Erythroblast (primary cell): ENCODE measurements around the gene ANP32B.

Experiments used
- DNase-seq, 2 experiments: peaks; one replicate each; lab custom pipeline; 2025; lab: John Stamatoyannopoulos, UW
- GATA1 ChIP-seq: IDR thresholded peaks from 2 replicates; pipeline ENCODE4 v1.6.1; 2011; ENCODE audit warnings: low read depth, mild to moderate bottlenecking, control low read depth, low read length, moderate library complexity
- POLR2A ChIP-seq: IDR thresholded peaks from 2 replicates; pipeline ENCODE4 v1.6.1; 2011; ENCODE audit warnings: mild to moderate bottlenecking, low read length

ANP32B gene

GRCh38 chr9:97978371-97979130 lies 4.6 kb upstream of the ANP32B start:
- TF ChIP-seq GATA1 (no peak), POLR2A (no peak)
- DNase-seq, result no peak

DNA sequence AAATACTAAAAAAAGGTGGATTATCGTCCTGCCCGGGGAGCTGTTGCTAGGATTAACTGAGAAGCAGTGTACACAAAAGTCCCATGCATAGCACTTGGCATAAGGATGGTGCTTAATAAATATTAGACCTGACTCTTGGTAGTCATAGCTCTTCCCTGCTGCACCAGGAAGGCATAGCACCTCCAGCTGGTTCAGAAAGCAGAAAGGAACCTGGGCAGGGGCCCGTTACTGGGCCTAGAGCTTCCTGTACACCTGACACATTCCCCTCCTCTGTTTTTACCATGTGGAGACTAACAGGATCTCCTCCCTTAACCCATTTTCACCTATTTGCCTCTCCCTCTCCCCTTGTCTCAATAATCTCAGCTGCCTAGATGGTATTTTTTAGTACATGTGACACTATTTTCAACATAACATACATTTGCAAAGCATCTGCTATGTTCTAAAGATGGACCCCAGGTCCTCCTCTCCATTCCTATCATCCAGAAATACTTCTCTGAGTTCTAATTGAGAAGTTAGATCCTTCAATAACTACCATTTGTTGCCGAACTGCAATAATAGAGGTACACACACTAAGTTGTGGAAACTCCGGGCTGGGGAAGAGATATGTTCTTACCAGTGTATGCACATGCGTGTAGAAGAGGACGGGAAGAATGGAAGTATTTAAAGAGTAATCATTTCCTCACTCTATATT lies 3.2 kb upstream of the ANP32B start:
- no peak for DNase-seq
- TF ChIP-seq GATA1 (no peak), POLR2A (no peak)

GRCh38 chr9:97980479-97980803 lies 2.7 kb upstream of the ANP32B start:
- TF ChIP-seq POLR2A (no peak), GATA1 (no peak)
- peak; percentile 85 to 93 for DNase-seq

DNA sequence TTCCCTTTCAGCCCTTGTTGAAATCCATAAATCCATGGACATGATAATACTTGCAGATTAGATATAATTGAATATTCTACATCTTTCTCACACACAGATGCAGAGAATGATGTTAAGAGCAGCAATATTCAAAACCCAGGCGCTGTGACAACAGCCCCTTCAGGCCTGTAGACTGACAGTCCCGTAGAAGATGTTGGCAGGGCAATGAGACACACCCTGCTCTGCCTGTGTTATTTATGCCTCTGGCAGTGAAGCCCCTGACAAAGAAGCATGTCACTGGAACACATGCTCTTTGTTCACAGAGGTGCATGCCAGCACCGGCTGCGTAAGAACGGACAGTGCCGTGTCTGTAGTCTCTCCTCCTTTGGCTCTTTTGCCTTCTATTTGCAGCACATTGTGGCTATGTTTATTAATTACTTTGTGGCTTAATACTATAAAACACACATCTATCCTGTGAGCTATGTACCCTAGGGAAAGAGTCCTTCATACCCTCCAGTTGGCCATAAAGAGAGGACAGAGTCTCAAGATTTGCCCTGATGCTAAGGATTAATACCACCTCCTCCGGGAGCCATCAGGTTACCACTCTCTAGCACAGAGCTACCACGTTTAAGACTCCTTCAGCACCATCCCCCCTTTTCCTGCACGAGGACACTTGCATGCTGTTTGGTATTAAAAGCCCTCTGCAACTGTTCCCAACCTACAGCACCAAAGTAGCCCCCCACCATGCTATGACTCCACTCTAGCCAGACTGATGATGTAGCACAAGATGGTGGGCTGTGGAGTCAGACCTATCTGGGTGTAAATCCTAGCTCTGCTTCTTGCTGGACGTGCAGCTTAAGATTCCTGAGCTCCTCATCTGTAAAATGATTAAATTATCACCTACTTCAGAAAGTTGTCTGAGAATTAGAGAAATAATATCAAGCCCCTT lies 2.0 kb upstream of the ANP32B start:
- peak; percentile 79 to 85 for DNase-seq
- no peak for TF ChIP-seq GATA1
- peak; percentile 61 for TF ChIP-seq POLR2A

DNA sequence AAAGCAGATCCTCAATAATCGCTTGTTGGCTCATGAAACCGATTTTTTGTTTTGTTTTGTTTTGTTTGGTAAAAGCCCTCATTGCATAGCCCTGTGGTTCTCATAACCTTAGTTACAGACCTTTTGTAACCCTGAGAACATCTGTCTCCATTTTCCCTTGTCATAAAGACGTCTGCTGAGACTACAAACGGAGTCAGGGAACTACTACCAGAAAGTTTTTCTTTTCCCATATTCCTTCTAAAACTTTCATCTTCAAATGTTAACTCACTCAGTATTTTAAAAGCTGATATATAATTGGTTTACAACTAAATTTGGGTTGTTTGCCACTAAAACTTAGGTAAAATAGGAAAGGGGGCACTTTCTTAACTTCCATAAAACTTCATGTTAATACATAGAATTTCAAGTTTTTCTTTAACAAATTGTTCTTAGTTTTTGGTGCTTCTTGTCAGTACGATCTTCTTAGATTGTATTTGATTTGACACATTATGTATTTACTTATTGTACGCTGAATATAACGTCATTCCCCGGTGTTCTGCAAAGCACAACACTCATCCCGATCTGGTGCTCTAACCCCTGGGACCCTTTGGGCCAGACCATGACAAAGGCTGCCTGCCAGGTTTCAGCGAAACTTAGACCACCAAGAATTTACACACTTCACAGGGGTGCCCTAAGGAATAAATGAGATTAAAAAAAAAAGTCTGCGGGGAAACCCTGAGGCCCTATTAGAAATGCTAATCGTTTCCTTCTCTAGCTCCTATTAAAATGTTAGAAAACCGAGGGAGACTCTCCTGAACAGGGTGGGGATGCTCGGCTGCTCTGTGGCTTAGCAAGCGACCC lies 1.1 kb upstream of the ANP32B start:
- DNase-seq, result peak; percentile 66 to 78
- TF ChIP-seq GATA1 (no peak), POLR2A (no peak)

DNA sequence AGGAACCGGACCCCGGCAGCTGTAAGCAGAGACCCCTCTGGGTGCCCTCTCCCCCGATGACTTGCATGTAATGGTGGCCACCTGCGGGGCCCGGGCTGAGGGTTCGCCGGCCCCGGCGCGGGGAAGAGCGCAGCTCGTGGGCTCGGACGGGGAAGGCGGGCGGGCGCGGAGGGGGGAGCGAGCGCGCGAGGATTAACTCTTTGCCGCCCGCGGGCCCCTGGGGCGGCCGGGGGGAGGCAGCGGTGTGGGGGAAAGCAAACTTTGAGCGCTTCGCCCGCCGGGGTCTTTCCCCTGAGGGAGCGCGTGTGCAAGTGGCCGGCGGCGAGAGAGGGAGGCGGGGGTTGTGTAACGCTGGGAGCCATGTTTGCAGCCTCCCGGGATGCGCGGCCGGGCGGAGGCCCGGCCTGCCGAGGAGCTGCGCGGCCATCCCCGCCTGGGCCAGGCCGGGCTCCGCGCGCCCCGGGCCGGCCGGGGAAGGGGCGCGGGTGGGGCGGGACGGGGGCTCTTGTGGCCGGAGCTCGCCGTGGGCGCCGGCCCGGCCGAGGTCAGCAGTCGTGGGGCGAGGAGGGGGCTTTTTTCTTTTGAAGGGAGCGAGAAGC lies 547 bp downstream of the ANP32B start:
- peak; percentile 71 to 85 for DNase-seq
- no peak for TF ChIP-seq POLR2A
- no peak for TF ChIP-seq GATA1

DNA sequence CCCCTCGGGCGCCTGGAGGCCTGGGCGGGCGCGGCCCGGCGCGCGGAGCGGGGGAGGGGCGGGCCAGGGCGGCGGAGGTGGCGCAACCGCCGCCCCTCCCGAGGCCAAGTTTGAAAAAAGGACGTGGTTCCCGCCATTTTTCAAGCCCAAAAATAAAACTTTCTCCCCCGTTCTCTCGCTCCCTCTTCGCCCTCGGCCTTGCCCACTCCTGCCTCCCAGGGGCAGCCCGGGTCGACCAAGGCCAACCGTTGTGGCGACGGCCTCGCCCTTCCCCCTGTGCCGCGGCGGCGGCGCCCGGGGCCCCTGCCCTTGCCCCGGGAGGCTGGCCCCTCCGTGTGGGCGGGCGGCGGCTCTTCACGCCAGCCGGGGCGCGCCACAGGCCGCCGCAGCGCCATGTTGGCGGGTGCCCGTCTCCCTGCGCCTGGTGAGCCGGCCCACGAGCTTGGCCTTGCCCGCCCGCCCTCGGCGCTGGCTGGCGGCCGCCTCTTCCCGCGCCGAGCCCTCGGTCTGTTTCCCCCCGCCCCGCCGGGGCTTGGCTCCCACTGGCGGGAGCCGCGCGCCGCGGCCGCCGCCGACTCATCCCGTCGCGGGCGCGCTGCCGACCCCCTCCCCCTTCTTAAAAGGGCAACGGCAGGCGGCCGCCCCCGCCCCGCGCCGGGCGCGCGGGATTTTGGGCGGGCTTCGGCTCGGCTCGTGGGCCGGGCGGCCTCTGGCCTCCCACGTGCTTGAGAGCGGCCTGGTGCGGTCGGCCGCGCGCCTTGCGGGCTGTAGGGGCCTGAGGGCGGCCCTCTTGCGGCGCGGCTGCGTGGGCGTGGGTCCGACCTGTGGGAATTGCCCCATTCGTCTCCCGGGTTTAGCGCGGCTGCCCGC lies 1.3 kb downstream of the ANP32B start:
- DNase-seq, result peak; percentile 87 to 91
- TF ChIP-seq GATA1 (no peak), POLR2A (peak; percentile 77)

GRCh38 chr9:97985058-97985861 lies 2.1 kb downstream of the ANP32B start:
- peak; percentile 77 to 83 for DNase-seq
- TF ChIP-seq POLR2A (no peak), GATA1 (no peak)

- no peak for DNase-seq
- TF ChIP-seq GATA1 (no peak), POLR2A (no peak)
These were observed 4.3 kb downstream of the ANP32B start for GRCh38 chr9:97987487-97987886.

GRCh38 chr9:97990259-97990658 lies 7.1 kb downstream of the ANP32B start:
- DNase-seq, result peak; percentile 17 to 45
- no peak for TF ChIP-seq POLR2A
- TF ChIP-seq GATA1, result no peak

GRCh38 chr9:97991818-97992217 lies 8.7 kb downstream of the ANP32B start:
- TF ChIP-seq POLR2A (no peak), GATA1 (no peak)
- DNase-seq, result peak in 1 of 2 experiments; percentile 14
